Spleen (tissue), 11 donors: ENCODE data around the gene CELF1. TPM values are rescaled to one million over a fixed set of nuclear protein-coding genes. Genes with fewer than 3 reads are reported as not detected.
"Not testable (repeated sequence)": the region's sequence is repeated elsewhere in the genome, so short reads cannot be mapped to it uniquely, and the experiment has no call there.

ENCODE experiments used
- DNase-seq: peaks from one replicate; pipeline ENCODE4 v3.0.0-alpha.2; 2020
- H3K27ac ChIP-seq, 8 donors: fragments of 200-600 bp; sonication (generic) in 7 of 8; 1 replicate in 4 of 8; 2 replicates in 4 of 8; pipeline versions ENCODE4 v1.5.0 to v1.8.0; 2016 to 2021; ENCODE audit warnings: inconsistent platforms in 4 of 8, mild to moderate bottlenecking in 4 of 8, moderate library complexity in 1 of 8
- H3K27me3 ChIP-seq, 7 donors: fragments of 200-600 bp; sonication (generic) in 6 of 7; replicated peaks in 1 of 7; 1 replicate in 4 of 7; 2 replicates in 3 of 7; pipeline versions ENCODE4 v1.5.0 to v1.8.0; 2016 to 2021; ENCODE audit warnings: inconsistent platforms in 3 of 7, mild to moderate bottlenecking in 1 of 7
- H3K36me3 ChIP-seq, 6 donors: fragments of 200-600 bp; sonication (generic) in 5 of 6; 1 replicate in 4 of 6; 2 replicates in 2 of 6; pipeline versions ENCODE4 v1.5.0 to v1.8.0; 2016 to 2021; ENCODE audit warnings: inconsistent platforms in 2 of 6
- H3K4me1 ChIP-seq, 6 donors: fragments of 200-600 bp; sonication (generic) in 5 of 6; 1 replicate in 3 of 6; 2 replicates in 3 of 6; pipeline versions ENCODE4 v1.5.0 to v1.8.0; 2016 to 2021; ENCODE audit warnings: inconsistent platforms in 3 of 6
- H3K4me3 ChIP-seq, 8 donors: fragments of 200-600 bp; sonication (generic) in 7 of 8; 1 replicate in 4 of 8; 2 replicates in 4 of 8; pipeline versions ENCODE4 v1.5.0 to v1.8.0; 2016 to 2021; ENCODE audit warnings: inconsistent platforms in 4 of 8, mild to moderate bottlenecking in 4 of 8, moderate library complexity in 2 of 8
- H3K9me3 ChIP-seq, 8 donors: fragments of 200-600 bp; sonication (generic) in 7 of 8; 1 replicate in 4 of 8; 2 replicates in 4 of 8; pipeline versions ENCODE4 v1.5.0 to v1.8.0; 2016 to 2021; ENCODE audit warnings: inconsistent platforms in 4 of 8
- CTCF ChIP-seq, 11 experiments: fragments of 200-600 bp in 7 of 11; fragments of 450-650 bp in 4 of 11; sonication (generic) in 4 of 11; IDR thresholded peaks in 8 of 11; conservative IDR thresholded peaks in 3 of 11; 1 replicate in 7 of 11; 2 replicates in 4 of 11; pipeline versions ENCODE4 v1.4.0 to v1.8.0; 2016 to 2021; ENCODE audit warnings: antibody characterized with exemption in 11 of 11, inconsistent platforms in 4 of 11, mild to moderate bottlenecking in 1 of 11
- POLR2A ChIP-seq, 3 donors: fragments of 450-650 bp; IDR thresholded peaks; one replicate each; pipeline ENCODE4 v1.5.1; 2017; ENCODE audit warnings: antibody characterized with exemption in 3 of 3, mild to moderate bottlenecking in 1 of 3
- POLR2AphosphoS5 ChIP-seq, 3 donors: sonication (generic); formaldehyde crosslinking; IDR thresholded peaks; one replicate each; pipeline ENCODE4 v1.5.1; 2017; ENCODE audit warnings: antibody characterized with exemption in 3 of 3
- WGBS, 5 donors: extraction: QIAGEN DNeasy Blood & Tissue Kit in 3 of 5; methylation state at CpG; one replicate each; pipeline versions ENCODE4 v1.1.5 to v1.1.7; 2013 to 2018; 5-methylcytosine and 5-hydroxymethylcytosine counted together
- intact Hi-C: fragments of 100-400 bp; cut with DNase I; formaldehyde crosslinking; loops from one replicate; pipeline ENCODE4 v1.15.0; 2023; ENCODE audit warnings: low total_unique reads
- polyA plus RNA-seq, 3 donors: library from polyadenylated mRNA; stranded (reverse); fragments of 200-250 nt; gene quantifications; one replicate each; pipeline ENCODE4 v1.2.1, GENCODE V29; 2013
- total RNA-seq, 7 donors: library from RNA; depleted of rRNA in 3 of 7; stranded (reverse); fragments of >200 nt in 3 of 7; fragmentation: NEBNext Ultra II Directional in 4 of 7; extraction: Animal tissue kit (Norgen Biotek cat#: 25700) in 4 of 7; gene quantifications; one replicate each; pipeline versions ENCODE4 v1.1.0 to v1.2.1, GENCODE V29; 2016 to 2021
- donor health status: healthy with polysubstance abuse.
- donor health status: DM: no; HTN: no; CAD: no; lungs with moderate emphysema.
- donor health status: DM: no; HTN: no; CAD: no.
- donor health status: Bipolar disorder and iron deficiency.
- donor health status: healthy.
- donor health status: DM: no; HTN: no; CAD: no.
- donor health status: DM: yes; HTN: yes; CAD: no.

The CELF1 gene
- total and polyA plus RNA-seq, 10 donors = 18.5 to 171 (median 116) TPM

- intact Hi-C loops = no loop called here
- no peak overlapping the region for H3K4me3 ChIP-seq
- 96 to 100% (median 97%) methylated on average over 2 of the region's 2 CpGs for WGBS, 5 donors
Observed at GRCh38 chr11:47460571-47461235, 92.2 kb downstream of the CELF1 start.

GRCh38 chr11:47454258-47454671 lies 98.7 kb downstream of the CELF1 start:
- H3K27me3 ChIP-seq, H3K4me3 ChIP-seq, H3K9me3 ChIP-seq, H3K27ac ChIP-seq, intact Hi-C loops: not testable (repeated sequence)
- Histone ChIP-seq H3K4me1 (peaks cover 0 to 15% (median 5%) of the 10 kb centered on the region in 6 donors), H3K36me3 (peaks cover 0 to 10% (median 3%) of the 10 kb centered on the region in 6 donors)
- peak; percentile 82 for DNase-seq
- TF ChIP-seq POLR2AphosphoS5 (IDR thresholded peaks at IDR 0.05) (peak in 1 of 3 donors; percentile 58), CTCF (IDR thresholded peaks at IDR 0.05 in 8 of 11, conservative IDR thresholded peaks at IDR 0.05 in 3 of 11) (peak; percentile 58 to 87 (median 76))
- 24 to 30% (median 27%) methylated on average over 7 to 8 of the region's 8 CpGs for whole genome bisulfite sequencing, 5 donors

More at GRCh38 chr11:47460571-47461235, 92.2 kb downstream of the CELF1 start:
- no peak for TF ChIP-seq CTCF (IDR thresholded peaks at IDR 0.05 in 8 of 11, conservative IDR thresholded peaks at IDR 0.05 in 3 of 11)
- no peak for TF ChIP-seq POLR2AphosphoS5 (IDR thresholded peaks at IDR 0.05)
- no peak for TF ChIP-seq POLR2A (IDR thresholded peaks at IDR 0.05)
- Histone ChIP-seq H3K9me3 (no peaks in the 10 kb centered on the region), H3K4me1 (peaks cover 0 to 8% (median 1%) of the 10 kb centered on the region in 6 donors), H3K27me3 (no peaks in the 10 kb centered on the region), H3K36me3 (peaks cover 0 to 74% (median 20%) of the 10 kb centered on the region in 6 donors), H3K27ac (no peak overlapping the region)
- no peak for DNase-seq

- no peaks in the 10 kb centered on the region for H3K9me3 ChIP-seq
- H3K36me3 ChIP-seq = peaks cover 0 to 1% (median 0%) of the 10 kb centered on the region in 6 donors
- 93 to 97% (median 95%) methylated on average over 8 of the region's 8 CpGs for WGBS, 5 donors
- H3K4me1 ChIP-seq = peaks cover 0 to 21% (median 7%) of the 10 kb centered on the region in 6 donors
- DNase-seq = no peak
- no peaks in the 10 kb centered on the region for H3K27me3 ChIP-seq
- no peak overlapping the region for H3K27ac ChIP-seq
- no peak overlapping the region for H3K4me3 ChIP-seq
- intact Hi-C loops = no loop called here
- TF ChIP-seq CTCF (IDR thresholded peaks at IDR 0.05 in 8 of 11, conservative IDR thresholded peaks at IDR 0.05 in 3 of 11) = no peak
- no peak for TF ChIP-seq POLR2A (IDR thresholded peaks at IDR 0.05)
- no peak for TF ChIP-seq POLR2AphosphoS5 (IDR thresholded peaks at IDR 0.05)
Observed at GRCh38 chr11:47453365-47453764, 99.6 kb downstream of the CELF1 start.

- DNase-seq = no peak
- Histone ChIP-seq H3K27me3 (no peaks in the 10 kb centered on the region), H3K9me3 (no peaks in the 10 kb centered on the region), H3K27ac (no peak overlapping the region), H3K4me3 (no peak overlapping the region), H3K36me3 (no peaks in the 10 kb centered on the region), H3K4me1 (peaks cover 0 to 22% (median 10%) of the 10 kb centered on the region in 6 donors)
- intact Hi-C loops = no loop called here
- 91 to 94% (median 92%) methylated on average over 4 of the region's 4 CpGs for WGBS, 5 donors
- TF ChIP-seq POLR2A (IDR thresholded peaks at IDR 0.05) = no peak
- no peak for TF ChIP-seq CTCF (IDR thresholded peaks at IDR 0.05 in 8 of 11, conservative IDR thresholded peaks at IDR 0.05 in 3 of 11)
- TF ChIP-seq POLR2AphosphoS5 (IDR thresholded peaks at IDR 0.05) = no peak
Observed at GRCh38 chr11:47451990-47452389, 100.9 kb downstream of the CELF1 start.
